Stimulated activated CD4-positive, alpha-beta T cell treated with anti-CD3 and anti-CD28 coated beads, Interleukin-4, amount 100 ng/mL, for 24 hours (primary cell): ENCODE measurements around the gene LRP1B.
"Not testable (repeated sequence)": the region's sequence is repeated elsewhere in the genome, so short reads cannot be mapped to it uniquely, and the experiment has no call there.

Experiments used
- DNase-seq: peaks from one replicate; pipeline ENCODE4 v3.0.0-alpha.2; 2020

LRP1B gene

GRCh38 chr2:141201016-141201565 is 929.7 kb downstream of the LRP1B start:
- DNase-seq, result no peak

GRCh38 chr2:141200191-141200590 is 930.6 kb downstream of the LRP1B start:
- no peak for DNase-seq

- no peak for DNase-seq
Observed at GRCh38 chr2:141199711-141200110, 931.1 kb downstream of the LRP1B start.

GRCh38 chr2:141195087-141195486 is 935.7 kb downstream of the LRP1B start:
- no peak for DNase-seq

- no peak for DNase-seq
Observed at GRCh38 chr2:141187075-141187439, 943.8 kb downstream of the LRP1B start.

GRCh38 chr2:141186413-141187074 is 944.3 kb downstream of the LRP1B start:
- DNase-seq, result no peak

- no peak for DNase-seq
Observed at GRCh38 chr2:141182246-141182645, 948.6 kb downstream of the LRP1B start.

GRCh38 chr2:141169117-141169516 is 961.7 kb downstream of the LRP1B start:
- DNase-seq, result not testable (repeated sequence)

- no peak for DNase-seq
Observed at GRCh38 chr2:141162314-141162713, 968.5 kb downstream of the LRP1B start.

GRCh38 chr2:141151611-141152286 is 979.1 kb downstream of the LRP1B start:
- no peak for DNase-seq

GRCh38 chr2:141142025-141142424 is 988.8 kb downstream of the LRP1B start:
- DNase-seq, result no peak

GRCh38 chr2:141137122-141137693 is 993.6 kb downstream of the LRP1B start:
- no peak for DNase-seq

GRCh38 chr2:141133883-141134282 is 996.9 kb downstream of the LRP1B start:
- DNase-seq, result no peak

GRCh38 chr2:141125432-141125831 is 1005.4 kb downstream of the LRP1B start:
- DNase-seq, result no peak

- no peak for DNase-seq
Observed at GRCh38 chr2:141118836-141119235, 1012.0 kb downstream of the LRP1B start.

- no peak for DNase-seq
Observed at GRCh38 chr2:141113301-141113700, 1017.5 kb downstream of the LRP1B start.

GRCh38 chr2:141109633-141110032 is 1021.2 kb downstream of the LRP1B start:
- DNase-seq, result no peak

- DNase-seq, result no peak
Observed at GRCh38 chr2:141105763-141106162, 1025.1 kb downstream of the LRP1B start.

- no peak for DNase-seq
Observed at GRCh38 chr2:141103216-141103615, 1027.6 kb downstream of the LRP1B start.

- no peak for DNase-seq
Observed at GRCh38 chr2:141079231-141079630, 1051.6 kb downstream of the LRP1B start.

GRCh38 chr2:141075753-141076152 is 1055.1 kb downstream of the LRP1B start:
- DNase-seq, result no peak

- no peak for DNase-seq
Observed at GRCh38 chr2:141068053-141068682, 1062.6 kb downstream of the LRP1B start.

GRCh38 chr2:141065042-141065441 is 1065.8 kb downstream of the LRP1B start:
- no peak for DNase-seq

GRCh38 chr2:141063406-141063805 is 1067.4 kb downstream of the LRP1B start:
- DNase-seq, result no peak
